Astrocyte of the spinal cord (primary cell): ENCODE measurements around the gene PRKG1.

Experiments
- DNase-seq: peaks from one replicate; pipeline ENCODE4 v3.0.0; 2011; ENCODE audit warnings: low read depth, low spot score
- H3K4me3 ChIP-seq: 2 replicates; pipeline ENCODE4 v1.5.1; 2011; ENCODE audit warnings: low read depth, mild to moderate bottlenecking, low read length, moderate library complexity
- in situ Hi-C: cut with HindIII; loops from 2 replicates; pipeline ENCODE4 v1.10.0; 2017; ENCODE audit warnings: low sequenced_read_pairs
- TF ChIP-seq, protein P1 (sequence below): IDR thresholded peaks from 2 replicates; pipeline ENCODE4 v1.5.1; 2012; ENCODE audit warnings: low read depth, mild to moderate bottlenecking, low read length, inconsistent platforms

Gene PRKG1

DNA sequence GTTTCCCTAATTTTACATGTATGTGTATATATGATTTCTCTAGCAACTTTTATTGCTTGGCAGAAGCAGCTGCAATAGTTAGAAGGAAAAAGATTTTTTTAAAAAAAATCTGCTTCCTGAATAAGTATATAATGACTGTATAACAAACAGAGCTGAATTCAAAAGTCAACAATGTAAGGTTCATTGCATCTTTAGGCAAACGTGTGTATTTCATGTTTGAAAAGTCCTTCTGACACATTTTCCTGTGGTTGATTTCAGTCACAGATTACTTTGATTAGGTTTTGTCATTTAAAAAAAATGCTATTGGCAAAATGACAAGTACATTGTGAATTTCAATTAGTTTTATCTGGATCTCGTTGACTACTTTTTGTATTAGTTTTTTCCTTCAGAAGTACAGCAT is 394.1 kb downstream of the PRKG1 start:
- in situ Hi-C loops, result no loop called here
- no peak overlapping the region for H3K4me3 ChIP-seq
- TF ChIP-seq, protein P1, sequence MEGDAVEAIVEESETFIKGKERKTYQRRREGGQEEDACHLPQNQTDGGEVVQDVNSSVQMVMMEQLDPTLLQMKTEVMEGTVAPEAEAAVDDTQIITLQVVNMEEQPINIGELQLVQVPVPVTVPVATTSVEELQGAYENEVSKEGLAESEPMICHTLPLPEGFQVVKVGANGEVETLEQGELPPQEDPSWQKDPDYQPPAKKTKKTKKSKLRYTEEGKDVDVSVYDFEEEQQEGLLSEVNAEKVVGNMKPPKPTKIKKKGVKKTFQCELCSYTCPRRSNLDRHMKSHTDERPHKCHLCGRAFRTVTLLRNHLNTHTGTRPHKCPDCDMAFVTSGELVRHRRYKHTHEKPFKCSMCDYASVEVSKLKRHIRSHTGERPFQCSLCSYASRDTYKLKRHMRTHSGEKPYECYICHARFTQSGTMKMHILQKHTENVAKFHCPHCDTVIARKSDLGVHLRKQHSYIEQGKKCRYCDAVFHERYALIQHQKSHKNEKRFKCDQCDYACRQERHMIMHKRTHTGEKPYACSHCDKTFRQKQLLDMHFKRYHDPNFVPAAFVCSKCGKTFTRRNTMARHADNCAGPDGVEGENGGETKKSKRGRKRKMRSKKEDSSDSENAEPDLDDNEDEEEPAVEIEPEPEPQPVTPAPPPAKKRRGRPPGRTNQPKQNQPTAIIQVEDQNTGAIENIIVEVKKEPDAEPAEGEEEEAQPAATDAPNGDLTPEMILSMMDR, result no peak
- DNase-seq, result no peak

- TF ChIP-seq, protein P1, result no peak
- H3K4me3 ChIP-seq, result no peak overlapping the region
- DNase-seq, result no peak
- in situ Hi-C loops, result no loop called here
Observed at GRCh38 chr10:51469686-51470085, 395.4 kb downstream of the PRKG1 start.

- in situ Hi-C loops, result no loop called here
Observed at GRCh38 chr10:51471271-51471670, 397.0 kb downstream of the PRKG1 start.

GRCh38 chr10:51472154-51472553 is 397.9 kb downstream of the PRKG1 start:
- TF ChIP-seq, protein P1, result no peak

More at GRCh38 chr10:51471271-51471670, 397.0 kb downstream of the PRKG1 start:
- H3K4me3 ChIP-seq, result no peak overlapping the region
- TF ChIP-seq, protein P1, result no peak
- DNase-seq, result no peak

DNA sequence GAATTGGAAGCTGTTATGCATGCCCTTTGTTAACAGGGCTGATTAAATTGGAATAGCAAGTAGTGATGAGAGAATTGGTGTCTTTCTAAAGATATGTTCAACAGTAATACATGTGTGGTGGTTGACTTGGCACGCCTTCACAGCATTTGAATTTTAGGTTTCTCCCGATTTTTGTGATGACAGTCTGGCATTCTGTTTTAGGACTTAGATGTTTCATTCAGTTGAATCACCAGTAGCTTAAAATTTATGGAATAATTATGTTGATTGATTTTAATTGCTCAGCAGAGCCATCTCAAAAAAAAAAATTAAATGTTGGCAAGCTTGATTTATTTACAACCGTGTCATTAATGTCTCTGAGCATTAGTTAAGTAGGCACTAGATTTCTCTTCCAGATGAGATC is 405.4 kb downstream of the PRKG1 start:
- in situ Hi-C loops, result no loop called here
- DNase-seq, result no peak
- TF ChIP-seq, protein P1, result no peak
- H3K4me3 ChIP-seq, result no peak overlapping the region

More at GRCh38 chr10:51472154-51472553, 397.9 kb downstream of the PRKG1 start:
- in situ Hi-C loops, result no loop called here
- no peak for DNase-seq
- no peak overlapping the region for H3K4me3 ChIP-seq

GRCh38 chr10:51485668-51486067 is 411.4 kb downstream of the PRKG1 start:
- TF ChIP-seq, protein P1, result no peak
- no peak overlapping the region for H3K4me3 ChIP-seq
- no peak for DNase-seq
- in situ Hi-C loops, result no loop called here

- no peak overlapping the region for H3K4me3 ChIP-seq
- in situ Hi-C loops, result no loop called here
- DNase-seq, result no peak
- TF ChIP-seq, protein P1, result no peak
Observed at GRCh38 chr10:51487576-51487975, 413.3 kb downstream of the PRKG1 start.
